Heart left ventricle (tissue), 13 donors: ENCODE measurements around the gene TNS3.

Experiments
- CTCF ChIP-seq, 12 donors: fragments of 200-600 bp; sonication (generic) in 4 of 12; IDR thresholded peaks; one replicate each; pipeline versions ENCODE4 v1.5.0 to v1.8.0; 2018 to 2022; ENCODE audit warnings: antibody characterized with exemption in 12 of 12, mild to moderate bottlenecking in 5 of 12
- POLR2A ChIP-seq, 2 donors: fragments of 450-650 bp; IDR thresholded peaks; one replicate each; pipeline ENCODE4 v1.6.1; 2017; ENCODE audit warnings: antibody characterized with exemption in 2 of 2, mild to moderate bottlenecking in 2 of 2, moderate library complexity in 2 of 2
- donor health status: ischemic (EF 13 %, LVEDD 7.1; RV severe dilation, severe dysfunction).
- donor health status: DM: no; HTN: yes; CAD: no.
- donor health status: DM: no; HTN: no; CAD: no.
- donor health status: ischemic (EF 25% LVEDD 6.9; RV normal size, moderate dysfunction).
- donor health status: ischemic (EF 25% LVEDD 5.7; RV mildly dilated, moderate dysfunction).
- donor health status: ischemic (EF 35%, LVEDD 5.7; RV mildly dilated, moderate dysfunction).
- donor health status: nonischemic (EF 11% LVEDD 7.7; RV severe dilation, severe dysfunction).
- donor health status: DM: yes; HTN: yes; CAD: no.
- donor health status: PGD.
- donor health status: ischemic (EF 29% LVEDD 5.4; RV normal size, mild dysfunction).
- donor health status: nonischemic (EF 23%, LVEDD 6.1; RV moderate dilation, normal function).

GRCh38 chr7:47565640-47566250 lies 16.2 kb downstream of the TNS3 start:
- TF ChIP-seq CTCF (IDR thresholded peaks at IDR 0.05): no peak
- TF ChIP-seq POLR2A (IDR thresholded peaks at IDR 0.05): no peak
